H54 (cell line): ENCODE measurements around the gene NACAD.

ENCODE experiments used
- DNase-seq: peaks from one replicate; pipeline ENCODE4 v3.0.0; 2011; ENCODE audit warnings: low spot score, mixed read lengths; ENCODE audit not compliant: insufficient read length
- FAIRE-seq: peaks from 3 replicates; lab custom pipeline; 2011; peaks lifted over from hg19 to GRCh38; lab: Jason Lieb, UNC
- POLR2A ChIP-seq: IDR thresholded peaks from 2 replicates; pipeline ENCODE4 v1.6.1; 2011; ENCODE audit warnings: low read depth, mild to moderate bottlenecking, low read length

NACAD gene

GRCh38 chr7:45092100-45092930 lies 3.5 kb upstream of the NACAD start:
- FAIRE-seq (peak; percentile 82), DNase-seq (peak; percentile 98)

DNA sequence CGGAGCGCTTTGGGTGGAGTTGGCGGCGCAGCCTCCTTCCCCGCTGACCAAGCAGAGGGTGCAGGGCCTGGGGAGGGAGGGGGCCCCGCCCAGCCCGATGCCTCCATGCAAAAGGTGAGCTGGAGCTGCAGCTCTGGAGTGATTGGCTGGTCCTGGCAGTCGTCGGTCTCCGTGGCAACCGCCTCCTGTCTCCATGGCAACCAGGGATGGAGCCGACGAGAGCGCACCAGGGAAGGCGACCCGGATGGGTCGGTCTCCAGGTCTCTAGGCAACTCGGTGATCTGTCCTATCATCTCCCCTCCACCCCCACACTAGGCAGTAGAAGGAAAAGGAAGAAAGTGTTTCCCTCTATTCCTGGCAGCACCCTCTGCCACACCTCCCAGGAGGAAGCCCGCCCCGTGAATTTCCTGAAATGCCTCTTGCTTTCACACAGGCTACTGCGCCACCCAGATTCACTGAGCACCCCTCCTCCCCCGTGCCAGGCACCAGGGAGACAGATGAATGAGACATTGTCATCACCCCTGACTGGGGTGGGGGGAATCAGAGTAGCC lies 647 bp upstream of the NACAD start:
- no peak for TF ChIP-seq POLR2A
- DNase-seq (peak; percentile 94), FAIRE-seq (no peak)

More at GRCh38 chr7:45092100-45092930, 3.5 kb upstream of the NACAD start:
- TF ChIP-seq POLR2A, result no peak

- DNase-seq, result no peak
- FAIRE-seq, result no peak
These were observed 545 bp downstream of the NACAD start for GRCh38 chr7:45088146-45088701.

DNA sequence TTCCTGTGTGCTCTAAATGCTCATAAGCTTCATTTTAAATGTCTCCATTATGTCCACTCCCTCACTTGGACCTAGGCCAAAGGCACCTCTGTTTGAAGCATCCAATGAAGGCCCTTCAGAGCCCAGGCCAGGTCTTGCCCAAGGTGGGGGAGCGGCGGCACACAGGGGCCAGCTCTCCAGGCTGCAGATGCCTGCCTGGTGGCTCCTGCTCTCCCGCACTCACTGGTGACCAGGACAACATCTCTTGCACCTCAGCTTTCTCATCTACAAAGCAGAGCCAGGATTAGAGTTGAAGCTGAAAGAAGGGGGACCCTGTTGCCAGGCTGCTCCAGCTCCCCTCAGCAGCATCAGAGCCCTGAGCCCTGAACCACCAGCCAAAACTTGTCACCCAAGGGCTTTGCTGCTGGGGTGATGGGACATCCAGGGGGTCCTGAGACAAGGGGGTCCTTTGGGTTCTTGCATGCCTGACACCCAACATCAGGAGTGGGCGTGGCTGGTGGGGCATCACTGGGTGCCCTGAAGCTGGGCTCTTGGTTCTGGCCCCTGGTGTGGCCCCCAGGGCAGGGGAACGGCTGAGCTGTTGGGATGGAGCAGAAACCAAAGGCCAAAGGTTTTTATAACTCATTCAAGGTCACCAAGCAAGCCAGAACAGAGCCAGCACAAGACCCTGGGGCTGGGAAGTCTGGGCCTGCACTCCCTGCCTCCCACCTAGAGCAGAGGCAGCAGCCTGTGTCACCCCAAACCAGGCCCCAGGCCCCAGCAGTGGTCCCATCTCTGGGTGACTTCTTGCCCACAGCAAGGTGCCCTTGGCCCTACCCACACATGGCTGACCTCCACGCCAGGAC lies 1.2 kb downstream of the NACAD start:
- FAIRE-seq (no peak), DNase-seq (no peak)
- TF ChIP-seq POLR2A, result no peak

More at GRCh38 chr7:45088146-45088701, 545 bp downstream of the NACAD start:
- TF ChIP-seq POLR2A, result no peak

DNA sequence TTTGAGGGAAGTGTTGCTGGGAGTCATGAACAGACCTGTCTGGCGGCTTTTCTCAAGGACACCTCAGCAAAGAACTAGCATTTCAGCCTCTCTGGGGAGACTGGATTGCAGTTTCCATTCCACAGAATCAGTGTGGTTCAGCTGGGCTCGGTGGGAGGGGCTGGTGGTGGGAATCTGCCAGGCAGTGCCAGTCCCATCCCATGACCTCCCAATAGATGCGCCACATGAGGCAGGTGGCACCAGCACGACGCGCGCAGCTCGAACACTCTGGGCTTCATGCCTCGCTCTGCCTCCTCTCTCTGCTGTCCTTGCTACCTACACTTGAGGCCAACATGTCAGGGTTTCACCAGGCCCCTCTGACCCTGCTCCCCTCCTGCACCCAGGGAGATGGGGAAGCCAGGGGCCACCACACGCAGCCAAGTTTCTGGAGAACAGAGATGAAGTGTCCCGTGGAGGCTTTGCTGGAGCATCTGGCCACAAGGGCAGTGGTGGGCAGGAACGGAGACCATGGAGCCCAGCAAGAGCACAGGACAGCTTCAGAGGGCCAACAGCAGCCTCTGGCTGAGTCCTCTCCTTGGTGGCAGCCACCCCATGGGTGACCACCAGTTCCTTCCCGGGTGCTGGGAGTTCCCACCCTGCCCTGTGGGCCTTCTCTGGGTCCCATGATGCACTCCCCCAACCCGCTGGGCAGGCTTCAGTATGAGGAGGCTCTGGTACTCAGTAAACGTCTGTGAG lies 2.3 kb downstream of the NACAD start:
- FAIRE-seq, result no peak
- no peak for DNase-seq
- TF ChIP-seq POLR2A, result no peak

GRCh38 chr7:45085619-45086200 lies 3.1 kb downstream of the NACAD start:
- TF ChIP-seq POLR2A, result no peak
- DNase-seq (no peak), FAIRE-seq (no peak)

GRCh38 chr7:45084901-45085618 lies 3.7 kb downstream of the NACAD start:
- TF ChIP-seq POLR2A, result no peak
- no peak for FAIRE-seq
- no peak for DNase-seq

DNA sequence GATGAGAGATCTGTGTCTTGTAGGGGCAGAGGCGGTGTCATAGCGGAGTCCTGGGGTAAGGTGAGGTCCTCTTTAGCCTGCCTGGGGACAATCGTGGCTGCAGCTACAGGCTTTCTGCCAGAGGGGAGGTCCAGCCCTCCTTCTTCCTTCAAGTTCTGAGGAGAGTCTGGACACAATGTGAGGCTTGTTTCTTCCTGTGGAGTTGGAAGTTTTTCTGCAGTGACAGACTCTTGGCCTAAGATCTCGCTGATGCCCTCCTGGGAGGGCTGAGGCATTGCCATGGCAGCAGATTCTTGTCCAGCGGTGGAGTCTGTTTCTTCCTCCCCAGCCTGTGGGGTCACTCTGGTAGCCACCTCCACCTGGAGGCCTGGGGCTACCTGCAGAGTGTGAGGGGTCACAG lies 4.4 kb downstream of the NACAD start:
- FAIRE-seq, result no peak
- TF ChIP-seq POLR2A, result no peak
- no peak for DNase-seq

DNA sequence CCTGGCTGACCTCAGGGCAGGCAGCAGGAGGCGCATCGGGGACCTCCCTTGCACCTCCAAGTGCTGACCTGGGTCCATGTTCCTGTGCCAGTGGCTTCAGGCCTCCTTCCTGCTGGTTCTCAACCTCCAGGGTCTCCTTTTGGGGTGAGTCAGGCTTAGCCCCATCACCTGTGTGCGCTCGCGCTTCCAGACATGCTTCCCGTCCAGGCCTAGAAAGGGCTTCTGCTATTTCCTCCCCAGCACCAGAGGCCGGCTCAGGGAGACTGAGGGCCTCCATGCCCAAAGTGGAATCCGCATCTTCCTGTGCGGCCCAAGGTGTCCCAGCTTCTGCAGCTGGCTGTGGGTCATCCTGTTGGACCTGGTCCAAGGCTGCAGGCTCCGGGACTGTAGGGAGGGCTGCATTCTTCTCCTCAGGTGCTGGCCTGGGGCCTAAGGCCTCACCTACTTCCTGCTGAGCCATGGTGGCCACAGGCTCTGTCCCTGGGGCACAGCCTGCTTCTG lies 5.9 kb downstream of the NACAD start:
- DNase-seq, result no peak
- no peak for FAIRE-seq
- TF ChIP-seq POLR2A, result no peak

GRCh38 chr7:45082031-45082830 lies 6.5 kb downstream of the NACAD start:
- FAIRE-seq, result no peak
- no peak for TF ChIP-seq POLR2A
- no peak for DNase-seq

DNA sequence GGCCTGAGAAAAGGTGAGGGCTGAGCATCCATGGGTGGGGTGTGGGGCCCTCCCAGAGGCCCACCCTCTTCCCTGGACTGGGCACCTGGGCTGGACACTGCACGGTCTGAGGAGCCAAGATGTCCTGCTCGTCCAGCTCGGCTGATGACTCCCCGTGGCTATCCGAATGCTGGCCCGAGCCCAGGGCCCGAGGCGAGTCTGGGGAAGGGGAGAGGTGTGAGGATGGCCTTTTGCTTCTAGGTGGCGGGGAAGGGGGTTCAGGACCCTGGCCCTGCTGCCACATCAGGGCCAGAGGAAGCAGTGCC lies 7.1 kb downstream of the NACAD start:
- TF ChIP-seq POLR2A, result no peak
- no peak for FAIRE-seq
- no peak for DNase-seq

GRCh38 chr7:45080958-45081669 lies 7.7 kb downstream of the NACAD start:
- TF ChIP-seq POLR2A, result no peak
- DNase-seq, result no peak
- no peak for FAIRE-seq
